ENCODE measurements around the gene PLPPR5.

GRCh38 chr1:98865796-98866195 is 138.9 kb downstream of the PLPPR5 start:
- TF ChIP-seq CTCF (IDR thresholded peaks at IDR 0.05) = no peak
- TF ChIP-seq POLR2A (IDR thresholded peaks at IDR 0.05) = no peak
- TF ChIP-seq POLR2AphosphoS5 (IDR thresholded peaks at IDR 0.05) = no peak

Measured in sigmoid colon (tissue), 4 donors.